HUDEP-2 (cell line): Measurements from ENCODE around the gene C6orf132.
A peak's percentile ranks its signal among the peaks of the same experiment; 100 is the strongest.

Experiments used
- DNase-seq, 76 experiments: peaks; one replicate each; lab custom pipeline; 2025; ENCODE audit not compliant: unreplicated experiment in 76 of 76; lab: John Stamatoyannopoulos, UW

Gene C6orf132

DNA sequence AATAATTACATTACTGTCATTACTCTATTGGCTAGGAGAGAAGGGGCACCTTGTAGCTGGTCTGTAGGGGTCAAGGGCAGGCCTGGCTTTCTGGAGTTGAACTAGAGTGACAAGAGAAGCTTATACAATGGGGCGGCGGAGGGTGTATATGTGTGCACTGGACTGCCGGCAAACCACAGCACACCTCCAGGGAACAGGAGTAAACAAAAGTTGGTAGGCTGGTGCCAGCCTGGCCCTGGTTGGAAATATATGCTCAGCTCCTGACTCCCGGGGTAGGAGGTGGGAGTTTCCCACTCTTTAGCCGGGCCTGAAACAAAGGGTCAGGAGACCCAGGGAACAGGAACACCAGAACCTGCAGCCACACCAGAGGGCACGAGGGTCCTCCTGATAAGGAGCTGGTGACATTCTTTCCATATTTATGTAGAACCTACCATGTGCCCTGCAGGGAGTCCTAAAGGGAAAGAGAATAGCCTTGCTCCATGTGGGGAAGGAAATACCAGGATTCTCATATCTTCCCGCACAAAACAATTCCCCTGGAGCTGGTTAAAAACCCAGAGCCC is 5.1 kb downstream of the C6orf132 start:
- no peak for DNase-seq

DNA sequence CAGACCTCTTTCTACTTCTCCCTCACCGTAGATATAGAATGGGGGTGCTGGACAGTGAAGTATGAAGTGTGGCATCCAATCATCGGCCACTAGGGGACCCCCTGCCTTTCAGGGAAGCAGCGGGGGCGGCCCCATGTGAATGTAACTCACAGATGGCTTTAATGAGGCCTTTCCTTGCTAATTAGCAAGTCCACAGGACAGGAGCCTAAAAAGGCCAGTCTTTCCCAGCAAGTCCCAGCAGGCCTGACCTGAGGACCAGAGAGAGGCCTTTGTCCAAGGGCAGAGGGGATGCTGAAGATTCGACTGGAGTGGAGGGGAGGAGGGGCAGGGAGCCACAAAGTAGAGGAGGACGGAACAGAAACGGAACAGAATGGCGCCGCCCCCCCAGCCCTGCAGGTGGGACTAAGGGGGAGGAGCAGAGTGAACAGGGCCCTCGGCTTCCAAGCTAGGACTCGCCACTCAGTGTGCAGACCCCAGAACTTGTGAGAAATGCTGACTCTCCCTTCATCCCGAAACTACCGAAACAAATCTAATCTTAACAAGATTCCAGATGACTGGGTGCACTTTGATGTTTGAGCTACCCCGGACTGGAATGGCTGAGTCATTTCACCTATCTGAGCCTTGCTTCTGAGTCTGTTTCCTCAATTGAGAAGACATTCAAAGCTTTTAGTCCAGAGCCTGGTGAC is 5.8 kb downstream of the C6orf132 start:
- DNase-seq = peak in 16 of 76 experiments; percentile 21 to 38 (median 26)

DNA sequence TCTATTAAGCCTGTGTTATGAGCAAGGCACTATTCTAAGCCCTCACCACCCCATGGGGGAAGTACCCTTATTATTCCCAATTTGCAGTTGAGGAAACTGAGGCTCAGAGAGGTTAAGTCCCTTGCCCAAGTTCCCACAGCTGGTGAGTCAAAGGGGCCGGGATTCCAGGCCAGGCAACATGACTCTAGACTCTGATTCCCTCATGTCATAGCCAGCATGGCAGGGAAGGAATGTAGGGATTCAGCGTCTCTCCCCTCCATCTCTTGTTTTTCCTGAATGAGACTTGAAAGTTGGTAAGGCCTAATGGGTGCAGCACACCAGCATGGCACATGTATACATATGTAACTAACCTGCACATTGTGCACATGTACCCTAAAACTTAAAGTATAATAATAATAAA is 6.7 kb downstream of the C6orf132 start:
- no peak for DNase-seq

DNA sequence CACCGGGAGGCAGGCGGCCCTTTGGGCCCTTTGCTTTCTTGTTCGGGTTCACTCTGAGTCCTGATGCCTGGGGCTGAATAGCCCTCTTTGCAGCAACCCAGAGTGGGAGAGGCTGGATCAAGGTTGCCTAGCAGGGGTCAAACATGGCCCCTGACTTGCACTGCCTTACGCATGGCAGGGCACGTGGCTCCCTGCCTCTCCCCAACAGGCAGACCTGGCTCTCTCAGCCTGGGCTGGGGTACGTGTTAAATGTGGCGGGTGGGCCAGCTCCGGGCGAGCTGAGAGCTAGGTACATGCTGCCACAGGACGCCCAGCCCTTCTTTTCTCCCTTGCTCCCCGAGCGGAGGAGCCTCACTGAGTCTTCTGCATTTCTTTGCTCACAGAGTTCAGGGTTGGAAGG is 7.3 kb downstream of the C6orf132 start:
- DNase-seq = no peak

DNA sequence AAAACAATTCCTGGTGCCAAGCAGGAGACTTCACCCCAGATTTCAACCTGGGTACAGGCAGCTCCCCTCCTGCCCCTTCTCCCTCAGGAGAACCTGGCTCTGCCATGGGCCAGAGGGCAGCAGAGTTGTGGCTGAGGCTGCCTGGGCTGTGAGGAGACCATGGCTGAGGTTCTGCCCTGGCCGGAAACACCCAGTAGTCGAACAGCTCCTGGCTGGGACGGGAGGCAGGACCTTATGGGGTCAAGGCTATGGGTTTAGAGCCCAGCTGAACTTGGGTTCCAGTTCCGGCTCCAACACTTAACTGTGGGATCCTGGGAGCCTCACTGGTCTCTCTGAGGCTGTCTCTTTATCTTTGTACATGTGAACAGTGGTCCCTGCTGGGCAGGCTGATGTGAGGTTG is 8.5 kb downstream of the C6orf132 start:
- no peak for DNase-seq

DNA sequence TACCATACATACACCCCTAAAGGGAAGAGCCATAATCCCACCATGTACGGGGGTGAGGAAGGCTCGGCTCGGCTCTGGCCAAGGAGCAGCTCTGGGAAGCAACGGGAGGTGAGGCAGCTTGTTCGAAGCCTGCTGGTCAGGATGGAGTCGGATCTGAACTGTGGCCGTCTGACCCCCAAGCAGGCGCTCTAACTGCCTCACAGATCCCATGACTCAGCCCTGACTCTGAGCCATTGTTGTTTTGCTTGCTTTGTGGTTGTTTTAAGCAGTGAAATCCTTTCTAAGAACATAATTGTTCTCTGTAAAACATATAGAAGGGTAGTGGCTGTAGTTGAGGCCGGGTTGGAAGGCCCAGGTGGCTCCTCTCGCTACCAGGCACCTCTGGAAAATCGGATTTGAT is 10.9 kb downstream of the C6orf132 start:
- no peak for DNase-seq

DNA sequence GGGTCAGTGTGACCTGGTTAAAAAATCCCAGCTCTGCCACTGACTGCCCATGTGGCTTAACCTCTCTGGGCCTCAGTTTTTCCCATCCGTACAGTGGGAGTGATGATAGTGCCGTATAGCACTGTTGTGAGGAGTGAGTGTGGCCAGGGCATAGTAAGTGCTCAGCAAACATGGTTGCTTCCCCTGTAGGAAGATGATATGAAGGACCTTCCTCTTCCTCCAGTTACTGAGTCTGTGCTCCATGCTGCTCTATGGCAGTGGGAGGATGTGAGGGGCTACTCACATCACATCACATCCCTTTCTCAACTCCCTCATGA is 13.1 kb downstream of the C6orf132 start:
- no peak for DNase-seq

DNA sequence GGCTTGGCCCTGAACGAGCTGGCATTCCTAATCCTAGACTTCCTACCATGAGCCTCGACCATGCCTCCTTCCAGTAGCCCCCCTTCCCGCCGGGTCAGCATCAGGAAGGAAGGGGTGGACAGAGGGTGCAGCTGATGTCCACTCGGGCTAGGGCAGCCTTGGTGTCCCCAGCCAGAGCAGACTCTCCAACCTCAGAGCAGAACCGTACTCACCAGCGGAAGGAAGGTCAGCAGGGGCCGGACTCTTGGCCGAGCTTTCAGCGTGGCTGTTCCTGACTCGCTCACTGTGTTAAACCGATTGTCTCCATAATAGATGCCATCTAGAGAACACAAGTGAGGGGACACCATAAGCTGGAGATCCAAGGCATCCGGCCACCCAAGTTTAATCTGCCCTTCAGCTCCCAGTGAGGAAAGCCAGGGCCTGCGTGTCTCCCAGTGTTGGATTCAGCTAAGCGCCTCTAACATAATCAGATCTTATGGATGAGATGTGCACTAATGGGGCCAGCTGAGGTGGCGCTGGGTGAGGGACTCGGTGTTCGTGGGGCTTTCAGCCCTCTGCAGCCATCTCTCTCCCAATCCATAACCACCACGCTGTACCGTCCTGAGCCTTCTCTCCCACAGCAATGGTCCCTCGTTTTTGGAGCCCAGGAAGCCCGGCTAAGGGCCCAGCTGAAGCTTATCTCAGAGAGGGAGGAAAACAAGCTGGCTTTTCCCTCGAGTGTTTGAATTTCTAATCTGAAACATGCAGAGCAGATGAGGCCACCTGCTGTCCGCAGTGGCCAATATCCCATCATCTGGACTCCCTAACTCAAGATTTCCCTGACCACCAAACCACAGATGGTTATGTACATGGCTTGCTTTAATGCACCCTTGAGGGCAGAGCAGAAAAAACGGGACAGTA is 13.7 kb downstream of the C6orf132 start:
- DNase-seq = no peak

DNA sequence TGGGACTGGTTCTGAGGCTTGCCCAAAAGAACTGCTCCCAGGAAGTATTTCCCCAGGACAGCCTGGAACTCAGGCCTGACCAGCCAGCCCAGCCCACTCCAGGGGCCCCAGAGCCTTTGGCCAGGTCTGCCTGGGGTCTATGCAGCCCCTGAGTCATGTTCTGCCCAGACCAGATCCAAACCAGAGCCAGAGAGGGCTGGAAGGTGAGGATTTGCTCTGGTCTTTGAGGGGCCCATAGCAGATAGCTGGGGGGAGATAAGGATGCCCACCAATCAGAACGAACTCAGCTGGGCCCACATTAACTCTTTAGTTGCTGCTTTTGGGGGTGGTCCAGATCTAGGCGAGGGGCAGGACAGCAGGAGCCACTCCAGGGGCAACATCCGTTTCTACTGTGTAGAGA is 16.8 kb downstream of the C6orf132 start:
- DNase-seq = no peak

DNA sequence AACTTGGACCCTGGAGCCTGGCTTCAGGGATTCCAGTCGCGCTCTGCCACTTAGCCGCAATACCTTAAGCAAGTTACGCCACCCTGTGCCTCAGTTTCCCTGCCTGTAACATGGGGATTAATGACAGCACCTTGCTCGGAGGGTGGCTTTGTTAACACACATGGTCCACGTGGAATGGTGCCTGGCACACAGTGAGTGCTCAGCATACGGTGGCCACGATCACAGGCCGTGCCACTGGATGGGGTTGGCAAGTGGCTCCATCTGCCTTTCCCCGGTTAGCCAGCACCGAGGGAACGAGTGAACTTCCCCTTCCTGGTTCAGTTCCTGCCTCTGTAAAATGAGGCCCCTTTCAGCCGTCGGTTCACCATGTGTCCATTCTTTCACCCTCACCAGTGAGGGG is 17.2 kb downstream of the C6orf132 start:
- no peak for DNase-seq

DNA sequence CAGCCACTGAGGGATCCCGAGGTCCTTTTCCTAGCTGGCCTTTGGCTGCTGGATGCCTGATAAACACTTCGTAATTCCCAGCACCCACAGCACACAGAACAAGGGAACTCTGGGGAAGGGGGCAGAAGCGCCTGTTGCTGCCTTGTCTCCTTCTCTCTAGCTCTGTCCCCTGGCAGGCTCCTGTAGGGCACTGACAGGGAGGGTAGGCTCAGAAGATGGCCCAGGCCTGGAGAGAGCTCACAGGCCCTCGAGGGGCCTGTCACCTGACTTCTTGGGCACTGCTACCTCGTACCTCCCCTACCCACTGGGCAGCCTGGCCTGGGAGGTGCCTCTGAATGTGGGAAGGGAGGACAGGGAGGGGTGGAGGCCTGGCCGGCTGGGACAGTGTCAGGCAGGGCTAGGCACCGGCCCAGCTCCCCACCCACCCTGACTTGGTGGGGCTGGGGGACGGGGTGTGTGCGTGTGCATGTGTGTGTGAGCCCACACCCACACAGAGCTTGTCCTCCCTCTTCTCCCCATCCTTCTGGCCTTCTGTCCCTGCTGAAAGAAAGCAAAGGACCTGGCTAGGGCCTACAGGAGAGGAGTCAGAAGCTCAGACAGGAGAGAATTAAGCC is 18.1 kb downstream of the C6orf132 start:
- peak in 2 of 76 experiments; percentile 14 to 15 for DNase-seq

DNA sequence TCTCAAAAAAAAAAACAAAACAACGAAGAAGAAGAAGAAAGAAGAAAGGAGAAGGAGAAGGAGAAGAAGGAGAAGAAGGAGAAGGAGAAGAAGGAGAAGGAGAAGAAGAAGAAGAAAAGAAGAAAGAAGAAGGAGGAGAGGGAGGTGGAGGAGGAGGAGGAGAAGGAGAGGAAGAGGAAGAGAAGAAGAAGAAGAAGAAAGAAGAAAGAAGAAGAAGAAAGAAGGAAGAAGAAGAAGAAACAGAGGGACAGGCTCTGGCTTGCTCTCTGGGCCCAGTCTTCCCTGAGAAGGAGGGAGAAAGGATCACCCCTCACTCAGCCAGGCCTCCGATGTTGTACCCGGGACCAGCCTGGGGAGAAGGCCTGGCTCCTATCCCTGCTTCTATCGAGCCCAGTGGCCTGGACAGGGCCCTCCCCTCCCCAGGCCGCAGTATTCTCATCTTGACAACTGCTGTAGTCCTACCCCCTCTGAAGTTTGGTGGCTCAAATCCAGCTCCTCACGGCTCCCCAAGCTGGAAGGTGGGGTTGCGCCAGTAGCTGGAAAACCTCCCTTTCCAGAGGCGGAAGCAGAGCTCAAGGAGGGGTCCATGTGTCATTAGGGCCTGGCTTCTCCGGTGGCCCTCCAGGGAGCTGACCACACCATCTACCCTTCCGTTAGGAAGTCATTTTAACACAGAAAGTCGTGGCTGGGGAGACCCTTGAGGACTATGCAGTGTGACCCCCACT is 18.9 kb downstream of the C6orf132 start:
- DNase-seq = no peak

DNA sequence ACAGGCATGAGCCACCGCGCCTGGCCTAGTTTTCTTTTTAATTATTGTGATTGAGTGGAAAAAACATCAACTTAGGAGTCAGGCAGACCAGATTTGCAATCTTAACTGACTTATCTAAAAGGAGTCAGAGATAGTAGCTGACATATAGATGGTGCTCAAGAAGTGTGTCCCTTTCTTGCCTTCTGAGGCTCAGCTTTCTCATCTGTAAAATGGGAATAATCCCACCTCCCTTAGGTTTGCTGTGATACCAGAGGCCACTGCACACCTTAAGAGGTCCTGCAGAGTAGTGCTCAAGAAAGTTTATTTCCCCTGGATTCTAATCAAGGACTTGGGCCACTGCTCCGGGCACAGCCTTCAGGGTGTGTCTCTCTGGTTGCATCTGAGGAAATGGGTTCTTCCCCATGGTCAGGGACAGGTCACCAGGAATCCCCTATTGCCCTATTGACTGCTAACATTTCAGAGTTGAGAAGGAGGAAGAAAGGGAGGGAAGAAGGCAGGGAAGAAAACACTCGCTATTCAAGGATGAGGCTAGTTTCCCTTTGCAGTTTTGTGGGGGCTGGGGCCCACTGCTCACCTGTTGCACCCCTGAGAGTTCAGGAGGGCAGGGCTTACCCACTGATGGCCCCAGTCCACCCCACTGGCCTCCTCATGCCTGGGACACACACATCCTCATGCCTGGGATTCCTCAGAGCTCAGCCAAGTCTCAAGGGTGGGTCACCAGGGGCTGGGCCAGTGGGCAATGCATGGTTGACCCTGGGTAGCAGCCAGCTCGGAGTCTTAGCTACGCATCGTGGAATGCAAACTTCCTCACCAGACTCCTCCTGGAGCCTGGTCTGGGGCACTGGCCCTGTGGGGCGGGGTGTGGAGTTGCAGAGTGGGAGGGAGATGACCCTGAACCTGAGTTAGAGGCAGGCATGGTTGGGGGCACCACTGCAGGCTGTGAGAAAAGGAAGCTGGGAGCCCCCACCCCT is 21.2 kb downstream of the C6orf132 start:
- no peak for DNase-seq

DNA sequence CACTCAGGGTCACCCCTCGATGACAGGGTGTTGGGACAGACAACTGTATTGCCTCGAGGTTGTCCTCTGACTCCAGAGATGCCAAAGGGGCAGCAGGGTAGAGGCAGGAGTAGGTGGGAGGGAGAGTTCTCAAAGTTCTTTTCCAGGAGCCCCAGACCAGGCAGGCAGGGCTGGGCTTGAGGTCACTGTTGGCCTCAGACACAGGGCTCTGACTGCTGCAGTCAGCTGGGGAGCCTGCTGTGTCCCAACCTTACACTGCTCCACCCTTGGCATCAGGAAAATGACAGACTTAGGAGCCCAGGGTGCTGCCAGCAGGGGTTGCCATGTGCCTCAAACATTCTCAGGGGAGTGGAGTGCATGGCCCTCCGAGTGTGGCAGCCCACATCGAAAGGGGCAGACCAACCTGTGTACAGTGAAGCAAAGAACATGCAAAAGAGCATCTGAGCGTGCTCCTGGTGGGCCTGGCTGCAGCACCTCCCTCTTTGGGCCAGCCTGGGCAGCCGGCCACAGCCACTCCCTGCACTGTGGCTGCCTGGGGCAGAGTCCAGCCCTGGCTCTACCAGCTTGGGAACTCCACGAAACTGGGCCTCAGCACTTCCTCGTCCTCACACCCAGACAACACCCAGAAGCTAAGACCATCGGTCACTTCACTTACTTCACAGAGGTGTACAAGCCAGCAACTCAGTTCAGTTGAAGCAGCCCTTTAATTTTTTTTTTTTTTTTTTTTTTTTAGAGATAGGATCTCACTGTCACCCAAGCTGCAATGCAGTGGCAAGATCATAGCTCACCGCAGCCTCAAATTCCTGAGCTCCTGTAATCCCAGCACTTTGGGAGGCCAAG is 24.0 kb downstream of the C6orf132 start:
- peak in 49 of 76 experiments; percentile 28 to 72 (median 48) for DNase-seq

DNA sequence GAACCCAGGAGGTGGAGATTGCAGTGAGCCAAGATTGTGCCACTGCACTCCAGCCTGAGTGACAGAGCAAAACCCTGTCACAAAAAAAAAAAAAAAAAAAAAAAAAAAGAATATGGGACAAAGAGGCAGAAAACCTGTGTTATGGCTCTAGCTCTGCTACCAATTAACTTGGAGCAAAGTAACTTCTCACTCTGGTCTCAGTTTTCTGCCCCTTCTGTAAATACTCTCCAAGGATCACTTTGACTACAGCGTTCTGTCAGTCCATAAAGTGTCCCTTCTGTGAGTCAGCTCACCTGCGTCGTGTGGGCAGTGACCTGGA is 24.6 kb downstream of the C6orf132 start:
- no peak for DNase-seq

DNA sequence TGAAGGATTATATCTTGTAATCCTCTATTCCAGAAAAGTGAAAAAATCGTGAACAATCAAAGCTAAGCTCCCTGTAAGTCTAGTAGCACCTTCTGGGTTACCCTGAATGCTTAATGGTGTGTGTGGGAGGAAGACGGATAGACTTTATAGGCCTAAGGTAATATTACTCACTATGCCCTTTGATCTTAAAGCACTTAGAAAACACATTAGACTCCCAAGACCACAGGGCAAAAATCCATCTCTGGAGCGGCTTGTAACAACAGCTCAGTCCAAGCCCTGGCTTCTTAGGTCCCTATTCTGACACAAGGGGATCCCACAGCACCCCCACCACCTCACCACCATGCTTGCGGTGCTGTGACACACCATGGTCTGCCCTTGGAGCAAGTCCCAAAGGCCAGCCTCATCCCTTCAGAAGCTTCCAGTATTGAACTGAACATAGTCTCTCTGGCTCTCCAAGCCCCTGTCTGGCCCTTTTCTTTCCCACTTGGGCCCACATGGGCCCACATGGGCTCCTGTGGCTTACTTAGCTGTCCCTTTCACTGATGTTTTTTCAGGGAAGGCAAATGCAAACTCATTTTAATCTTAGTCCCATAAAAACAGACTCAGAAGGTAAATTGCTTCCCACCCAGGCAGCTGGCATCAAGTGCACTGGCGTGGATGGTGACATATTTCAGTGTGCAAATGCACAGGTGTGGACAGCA is 28.3 kb downstream of the C6orf132 start:
- DNase-seq = no peak

DNA sequence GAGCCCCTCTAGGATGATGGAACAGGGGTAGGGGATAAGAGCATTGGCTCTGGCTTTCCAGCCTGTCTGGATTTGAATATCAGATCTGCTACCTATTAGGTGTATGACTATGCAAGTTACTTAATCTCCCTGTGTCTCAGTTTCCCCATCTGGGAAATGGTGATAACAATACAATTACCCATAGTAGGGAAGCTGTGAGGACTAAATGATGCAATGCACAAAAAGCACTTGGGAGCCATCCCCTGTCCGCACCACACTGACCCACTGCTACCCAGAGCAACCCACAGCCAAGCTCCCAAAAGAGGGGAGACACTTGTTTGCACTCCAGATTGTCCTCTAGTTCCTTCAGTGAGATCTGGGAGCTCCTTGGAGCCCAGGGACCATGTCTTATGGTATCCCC is 30.1 kb downstream of the C6orf132 start:
- no peak for DNase-seq

DNA sequence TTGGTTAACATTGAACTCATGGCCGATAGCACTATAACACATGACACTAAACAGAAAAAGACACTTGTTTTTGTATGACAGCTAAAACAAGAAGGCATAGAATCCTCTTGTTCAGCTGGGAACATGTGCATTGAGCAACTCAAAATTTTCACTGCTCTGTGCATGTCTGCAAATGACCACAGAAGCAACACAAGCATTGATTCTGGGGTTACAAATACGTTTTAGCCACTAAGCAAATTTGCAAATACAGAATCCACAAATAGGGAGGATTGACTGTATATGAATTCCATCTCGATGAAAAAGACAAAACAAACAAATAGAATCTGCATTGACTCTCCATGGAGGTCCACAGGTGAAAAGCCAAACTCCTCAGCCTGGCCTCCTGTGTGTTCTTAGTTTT is 31.7 kb downstream of the C6orf132 start:
- DNase-seq = no peak
